NCI-H128 (cell line): ENCODE measurements around the gene IFITM10.

ENCODE experiments used
- DNase-seq: peaks from one replicate; lab custom pipeline; 2025; ENCODE audit not compliant: unreplicated experiment; lab: John Stamatoyannopoulos, UW

IFITM10 gene

GRCh38 chr11:1753229-1753928 is 3.0 kb upstream of the IFITM10 start:
- DNase-seq: no peak

- no peak for DNase-seq
These were observed 2.5 kb upstream of the IFITM10 start for GRCh38 chr11:1752907-1753228.

GRCh38 chr11:1751999-1752906 is 1.9 kb upstream of the IFITM10 start:
- no peak for DNase-seq

GRCh38 chr11:1751531-1751921 is 1.1 kb upstream of the IFITM10 start:
- DNase-seq: no peak

GRCh38 chr11:1750840-1751530 is 590 bp upstream of the IFITM10 start:
- no peak for DNase-seq

GRCh38 chr11:1749395-1750351 is 722 bp downstream of the IFITM10 start:
- no peak for DNase-seq

- no peak for DNase-seq
These were observed 1.6 kb downstream of the IFITM10 start for GRCh38 chr11:1748636-1749394.

- no peak for DNase-seq
These were observed 2.4 kb downstream of the IFITM10 start for GRCh38 chr11:1747753-1748635.

- no peak for DNase-seq
These were observed 3.2 kb downstream of the IFITM10 start for GRCh38 chr11:1746956-1747752.

- no peak for DNase-seq
These were observed 3.9 kb downstream of the IFITM10 start for GRCh38 chr11:1746511-1746931.

GRCh38 chr11:1745701-1746320 is 4.6 kb downstream of the IFITM10 start:
- no peak for DNase-seq

- no peak for DNase-seq
These were observed 5.3 kb downstream of the IFITM10 start for GRCh38 chr11:1744891-1745700.

GRCh38 chr11:1744137-1744886 is 6.1 kb downstream of the IFITM10 start:
- DNase-seq: no peak

GRCh38 chr11:1743585-1744136 is 6.7 kb downstream of the IFITM10 start:
- DNase-seq: no peak

GRCh38 chr11:1742869-1743584 is 7.4 kb downstream of the IFITM10 start:
- DNase-seq: no peak
